HG03460 (cell line): ENCODE results near the gene ALG9.
"Not testable (repeated sequence)": the region's sequence is repeated elsewhere in the genome, so short reads cannot be mapped to it uniquely, and the experiment has no call there.

Experiments
- ATAC-seq: cut with Tn5 transposase; IDR thresholded peaks from one replicate; pipeline ENCODE4 v1.9.1; 2021; ENCODE audit not compliant: unreplicated experiment

ALG9 gene

GRCh38 chr11:111771205-111771604, 100.2 kb downstream of the ALG9 start:
- not testable (repeated sequence) for ATAC-seq

- ATAC-seq = no peak
These were observed 100.7 kb downstream of the ALG9 start for GRCh38 chr11:111770581-111771134.

GRCh38 chr11:111766834-111767142, 104.6 kb downstream of the ALG9 start:
- no peak for ATAC-seq

- peak; percentile 89 for ATAC-seq
These were observed 105.2 kb downstream of the ALG9 start, which contains the start of gene PPP2R1B for GRCh38 chr11:111765984-111766833. Gene PPP2R1B, minus strand, starts transcription at chr11:111766389. Its CDS starts 28 bp downstream, at chr11:111766361.

- ATAC-seq = peak; percentile 37
These were observed 105.9 kb downstream of the ALG9 start for GRCh38 chr11:111765320-111765983.

GRCh38 chr11:111764621-111765020, 106.8 kb downstream of the ALG9 start:
- no peak for ATAC-seq

- no peak for ATAC-seq
These were observed 108.3 kb downstream of the ALG9 start for GRCh38 chr11:111762981-111763643.

GRCh38 chr11:111762526-111762925, 108.9 kb downstream of the ALG9 start:
- ATAC-seq = no peak

GRCh38 chr11:111761036-111761435, 110.3 kb downstream of the ALG9 start:
- ATAC-seq = no peak

GRCh38 chr11:111759778-111760407, 111.5 kb downstream of the ALG9 start:
- no peak for ATAC-seq

- no peak for ATAC-seq
These were observed 112.0 kb downstream of the ALG9 start for GRCh38 chr11:111759376-111759775.

GRCh38 chr11:111756097-111756496, 115.3 kb downstream of the ALG9 start:
- no peak for ATAC-seq

GRCh38 chr11:111749646-111750045, 121.7 kb downstream of the ALG9 start:
- no peak for ATAC-seq

- ATAC-seq = no peak
These were observed 123.2 kb downstream of the ALG9 start for GRCh38 chr11:111748035-111748804.

- no peak for ATAC-seq
These were observed 125.5 kb downstream of the ALG9 start for GRCh38 chr11:111745719-111746504.

- ATAC-seq = no peak
These were observed 127.7 kb downstream of the ALG9 start for GRCh38 chr11:111743700-111744099.

GRCh38 chr11:111741751-111742150, 129.6 kb downstream of the ALG9 start:
- ATAC-seq = no peak

- no peak for ATAC-seq
These were observed 132.1 kb downstream of the ALG9 start for GRCh38 chr11:111739299-111739698.

- no peak for ATAC-seq
These were observed 133.8 kb downstream of the ALG9 start for GRCh38 chr11:111737444-111738210.
